SK-N-SH (cell line): ENCODE results near the gene SCN1B. TPM values are rescaled to one million over a fixed set of nuclear protein-coding genes. Genes with fewer than 3 reads are reported as not detected.

Experiments
- CTCF ChIA-PET: fragments of 300-600, 350-600 bp; formaldehyde crosslinking; extraction: SDS; loops from one replicate; lab custom pipeline; 2021; lab: Yijun Ruan, JAX
- POLR2A ChIA-PET: fragments of 350-600 bp; sonication (Branson Sonifier 250); formaldehyde crosslinking; extraction: SDS; loops from one replicate; lab custom pipeline; 2020; ENCODE audit warnings: antibody characterized with exemption, inconsistent platforms; lab: Yijun Ruan, JAX
- DNase-seq: peaks from one replicate; pipeline ENCODE4 v3.0.0; 2012
- H2AFZ ChIP-seq: fragments of 200-600 bp; sonication (generic); 2 replicates; pipeline ENCODE4 v1.8.1; 2016; ENCODE audit warnings: antibody characterized with exemption, mild to moderate bottlenecking, low read depth
- H3F3A ChIP-seq: fragments of 200-600 bp; sonication (generic); replicated peaks from 2 replicates; pipeline ENCODE3; 2016; ENCODE audit warnings: antibody characterized with exemption, mild to moderate bottlenecking; ENCODE audit not compliant: insufficient read depth
- H3K27ac ChIP-seq, 2 experiments: fragments of 200-500 bp in 1 of 2; fragments of 200-600 bp in 1 of 2; sonication (Bioruptor generic) in 1 of 2; sonication (generic), shearing (Covaris generic) in 1 of 2; 2 replicates each; pipeline versions ENCODE4 v1.5.1 to v1.6.1; 2014 to 2016; ENCODE audit warnings: low read depth in 2 of 2, inconsistent platforms in 1 of 2, low read length in 1 of 2, mild to moderate bottlenecking in 1 of 2, mixed read lengths in 1 of 2
- H3K27me3 ChIP-seq: fragments of 200-600 bp; sonication (generic), shearing (Covaris generic); 2 replicates; pipeline ENCODE4 v1.6.1; 2016; ENCODE audit warnings: mixed run types; ENCODE audit not compliant: insufficient read depth
- H3K36me3 ChIP-seq, 2 experiments: fragments of 200-500 bp in 1 of 2; fragments of 200-600 bp in 1 of 2; sonication (Bioruptor generic) in 1 of 2; sonication (generic) in 1 of 2; replicated peaks in 1 of 2; 2 replicates each; pipeline versions ENCODE3 to v1.5.1; 2014 to 2016; ENCODE audit warnings: low read length in 1 of 2, mild to moderate bottlenecking in 1 of 2; ENCODE audit not compliant: insufficient read depth in 2 of 2, control insufficient read depth in 1 of 2
- H3K4me1 ChIP-seq, 2 experiments: fragments of 200-500 bp in 1 of 2; fragments of 200-600 bp in 1 of 2; sonication (Bioruptor generic) in 1 of 2; sonication (generic), shearing (Covaris generic) in 1 of 2; 2 replicates each; pipeline versions ENCODE4 v1.5.1 to v1.6.1; 2014 to 2016; ENCODE audit warnings: low read depth in 1 of 2, low read length in 1 of 2, mixed run types in 1 of 2; ENCODE audit not compliant: insufficient read depth in 2 of 2, control insufficient read depth in 1 of 2
- H3K4me2 ChIP-seq: fragments of 200-600 bp; sonication (generic), shearing (Covaris generic); 2 replicates; pipeline ENCODE4 v1.6.1; 2017; ENCODE audit warnings: mixed run types
- H3K4me3 ChIP-seq, 2 experiments: fragments of 200-500 bp in 1 of 2; fragments of 200-600 bp in 1 of 2; sonication (Bioruptor generic) in 1 of 2; sonication (generic), shearing (Covaris generic) in 1 of 2; 2 replicates each; pipeline versions ENCODE4 v1.5.1 to v1.8.1; 2014 to 2016; ENCODE audit warnings: low read depth in 2 of 2, inconsistent platforms in 1 of 2, low read length in 1 of 2, mild to moderate bottlenecking in 1 of 2, mixed read lengths in 1 of 2, moderate library complexity in 1 of 2
- H3K79me2 ChIP-seq: fragments of 200-600 bp; sonication (generic); 2 replicates; pipeline ENCODE4 v1.8.1; 2017; ENCODE audit warnings: mild to moderate bottlenecking; ENCODE audit not compliant: insufficient read depth
- H3K9ac ChIP-seq: fragments of 200-600 bp; sonication (generic); 2 replicates; pipeline ENCODE4 v1.6.1; 2017; ENCODE audit warnings: mixed run types
- H3K9me2 ChIP-seq: fragments of 200-600 bp; sonication (generic); 2 replicates; pipeline ENCODE4 v1.6.1; 2017; ENCODE audit warnings: mixed run types
- H3K9me3 ChIP-seq: fragments of 200-600 bp; sonication (generic); 2 replicates; pipeline ENCODE4 v1.6.1; 2017; ENCODE audit warnings: mixed run types, mild to moderate bottlenecking, moderate library complexity
- H4K20me1 ChIP-seq: fragments of 200-600 bp; sonication (generic); 2 replicates; pipeline ENCODE4 v1.6.1; 2017; ENCODE audit warnings: mild to moderate bottlenecking, mixed run types; ENCODE audit not compliant: insufficient read depth
- CHD2 ChIP-seq: fragments of 150-350 bp; IDR thresholded peaks from 2 replicates; pipeline ENCODE4 v1.6.1; 2018; ENCODE audit warnings: low read length; ENCODE audit not compliant: partially characterized antibody
- CTCF ChIP-seq: fragments of 200-600 bp; sonication (generic); IDR thresholded peaks from 2 replicates; pipeline ENCODE4 v1.6.1; 2017; ENCODE audit warnings: antibody characterized with exemption, mild to moderate bottlenecking, moderate library complexity
- FOXM1 ChIP-seq: IDR thresholded peaks from 2 replicates; pipeline ENCODE4 v1.4.0; 2012; ENCODE audit warnings: low read depth, mild to moderate bottlenecking
- GABPA ChIP-seq: IDR thresholded peaks from 2 replicates; pipeline ENCODE4 v1.4.0; 2012; ENCODE audit warnings: low read depth, mild to moderate bottlenecking
- JUND ChIP-seq: IDR thresholded peaks from 2 replicates; pipeline ENCODE4 v1.4.0; 2012
- MAX ChIP-seq: IDR thresholded peaks from 2 replicates; pipeline ENCODE4 v1.4.0; 2012; ENCODE audit warnings: low read depth
- MXI1 ChIP-seq: IDR thresholded peaks from 2 replicates; pipeline ENCODE4 v1.6.1; 2012; ENCODE audit warnings: mild to moderate bottlenecking, low read depth, low read length, improper control_type of control experiment
- REST ChIP-seq: IDR thresholded peaks from 2 replicates; pipeline ENCODE4 v1.6.1; 2012; ENCODE audit warnings: mild to moderate bottlenecking, low read depth, low read length, moderate library complexity
- RFX5 ChIP-seq: IDR thresholded peaks from 2 replicates; pipeline ENCODE4 v1.6.1; 2012; ENCODE audit warnings: mild to moderate bottlenecking, improper control_type of control experiment, low read length
- SIN3A ChIP-seq: IDR thresholded peaks from 2 replicates; pipeline ENCODE4 v1.6.1; 2012; ENCODE audit warnings: low read depth, mild to moderate bottlenecking, low read length, moderate library complexity, borderline replicate concordance
- TAF1 ChIP-seq: IDR thresholded peaks from 2 replicates; pipeline ENCODE4 v1.6.1; 2012; ENCODE audit warnings: low read depth, mild to moderate bottlenecking, low read length, moderate library complexity, borderline replicate concordance
- TCF12 ChIP-seq: IDR thresholded peaks from 2 replicates; pipeline ENCODE4 v1.4.0; 2012
- TEAD4 ChIP-seq: IDR thresholded peaks from 2 replicates; pipeline ENCODE4 v1.4.0; 2012; ENCODE audit warnings: mild to moderate bottlenecking, borderline replicate concordance; ENCODE audit not compliant: insufficient read depth
- USF2 ChIP-seq: fragments of 150-350 bp; IDR thresholded peaks from 2 replicates; pipeline ENCODE4 v1.6.1; 2017; ENCODE audit warnings: antibody characterized with exemption, low read length, low read depth, borderline replicate concordance
- WGBS: methylation state at CpG from one replicate; pipeline ENCODE4 v1.1.6; 2017; ENCODE audit warnings: low lambda C conversion rate; 5-methylcytosine and 5-hydroxymethylcytosine counted together
- polyA plus RNA-seq, 3 experiments: library from polyadenylated mRNA; depleted of rRNA; stranded (reverse); fragments of >200 nt; gene quantifications; 2 replicates each; pipeline ENCODE4 v1.2.3, GENCODE V29; 2012

Gene SCN1B
- polyA plus RNA-seq, 1 of the 3 experiments (the other 2 are of a cell fraction) = 10.5 TPM

DNA sequence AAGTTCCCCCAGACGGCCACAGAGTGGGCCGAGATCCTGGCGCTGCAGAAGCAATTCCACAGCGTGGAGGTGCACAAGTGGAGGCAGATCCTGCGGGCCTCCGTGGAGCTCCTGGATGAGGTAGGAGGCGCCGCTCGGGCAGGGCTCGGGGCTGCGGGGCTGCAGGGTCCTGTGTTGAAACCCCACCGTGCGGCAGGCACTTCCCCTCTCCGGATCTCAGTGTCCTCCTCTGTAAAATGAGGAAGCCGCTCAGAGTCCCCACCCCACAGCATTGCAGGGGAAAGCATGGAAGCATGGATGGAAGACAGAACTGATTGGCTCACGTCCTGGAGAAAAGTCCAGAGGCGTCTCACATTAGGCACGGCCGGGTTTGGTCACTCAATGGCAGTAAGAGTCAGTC, 6.8 kb upstream of the SCN1B start:
- H3K4me2 ChIP-seq = no peak overlapping the region
- H3F3A ChIP-seq = peaks cover 7% of the 10 kb centered on the region
- H3K9me2 ChIP-seq = no peaks in the 10 kb centered on the region
- no peak for TF ChIP-seq SIN3A
- no peak for TF ChIP-seq USF2
- no peak for TF ChIP-seq TEAD4
- no peak for TF ChIP-seq MAX
- no peak for TF ChIP-seq GABPA
- no peak for TF ChIP-seq RFX5
- no peak for TF ChIP-seq CTCF
- no peak for TF ChIP-seq FOXM1
- TF ChIP-seq MXI1 = no peak
- TF ChIP-seq CHD2 = no peak
- H3K36me3 ChIP-seq = peaks cover 7 to 60% of the 10 kb centered on the region in 2 experiments
- H3K9me3 ChIP-seq = no peaks in the 10 kb centered on the region
- H3K9ac ChIP-seq = no peak overlapping the region
- no peak for DNase-seq
- no peak overlapping the region for H3K27ac ChIP-seq
- ChIA-PET POLR2A (no interaction called here), CTCF (no interaction called here)
- no peak overlapping the region for H3K4me3 ChIP-seq
- H3K27me3 ChIP-seq = no peaks in the 10 kb centered on the region
- H4K20me1 ChIP-seq = no peaks in the 10 kb centered on the region
- H3K79me2 ChIP-seq = no peaks in the 10 kb centered on the region
- H3K4me1 ChIP-seq = peaks cover 0 to 6% of the 10 kb centered on the region in 2 experiments; a peak in 1 of 4 replicates
- 88% methylated on average over 18 of the region's 19 CpGs for WGBS
- H2AFZ ChIP-seq = no peak overlapping the region

- no peak for DNase-seq
- ChIA-PET POLR2A (no interaction called here), CTCF (interaction anchor here (1.3 to 1.5 kb wide), 2 partner anchors 20 to 51 kb away, joined by 3 to 5 read pairs; no protein-coding TSS in a partner anchor)
- H3K9me3 ChIP-seq = no peaks in the 10 kb centered on the region
- no peak overlapping the region for H3K4me2 ChIP-seq
- peaks cover 0 to 6% of the 10 kb centered on the region in 2 experiments; a peak in 1 of 4 replicates for H3K4me1 ChIP-seq
- no peaks in the 10 kb centered on the region for H3K79me2 ChIP-seq
- peaks cover 7% of the 10 kb centered on the region for H3F3A ChIP-seq
- no peak for TF ChIP-seq GABPA
- no peak for TF ChIP-seq CHD2
- TF ChIP-seq REST = no peak
- TF ChIP-seq TCF12 = no peak
- TF ChIP-seq RFX5 = no peak
- TF ChIP-seq JUND = no peak
- no peak for TF ChIP-seq TAF1
- no peak for TF ChIP-seq USF2
- no peak overlapping the region for H2AFZ ChIP-seq
- no peak overlapping the region for H3K9ac ChIP-seq
- no peaks in the 10 kb centered on the region for H4K20me1 ChIP-seq
- peaks cover 7 to 57% of the 10 kb centered on the region in 2 experiments for H3K36me3 ChIP-seq
- 87% methylated on average over 6 of the region's 6 CpGs for WGBS
- H3K27me3 ChIP-seq = no peaks in the 10 kb centered on the region
- H3K27ac ChIP-seq = no peak overlapping the region
- no peaks in the 10 kb centered on the region for H3K9me2 ChIP-seq
- H3K4me3 ChIP-seq = no peak overlapping the region
Measured at GRCh38 chr19:35024095-35024494, 6.2 kb upstream of the SCN1B start.
